Peyer's patch (tissue), 4 donors: ENCODE results near the gene GGT7. TPM values are rescaled to one million over a fixed set of nuclear protein-coding genes. Genes with fewer than 3 reads are reported as not detected.

ENCODE experiments used
- DNase-seq, 3 donors: peaks; one replicate each; pipeline ENCODE4 v3.0.0-alpha.2; 2017 to 2019
- H3K27ac ChIP-seq, 4 donors: fragments of 200-600 bp; sonication (generic); one replicate each; pipeline ENCODE4 v1.5.1; 2016 to 2019
- H3K27me3 ChIP-seq, 2 donors: fragments of 200-600 bp; sonication (generic); one replicate each; pipeline ENCODE4 v1.5.1; 2019
- H3K36me3 ChIP-seq, 3 donors: fragments of 200-600 bp; sonication (generic); one replicate each; pipeline ENCODE4 v1.5.1; 2016 to 2019
- H3K4me1 ChIP-seq, 4 donors: fragments of 200-600 bp; sonication (generic); one replicate each; pipeline ENCODE4 v1.5.1; 2016 to 2019
- H3K4me3 ChIP-seq, 4 donors: fragments of 200-600 bp; sonication (generic); 1 replicate in 3 of 4; 2 replicates in 1 of 4; pipeline ENCODE4 v1.5.1; 2016 to 2019; ENCODE audit warnings: mild to moderate bottlenecking in 1 of 4
- H3K9me3 ChIP-seq, 4 donors: fragments of 200-600 bp; sonication (generic); one replicate each; pipeline ENCODE4 v1.5.1; 2016 to 2019; ENCODE audit warnings: mild to moderate bottlenecking in 1 of 4
- CTCF ChIP-seq, 6 experiments: fragments of 450-650 bp in 4 of 6; fragments of 200-600 bp in 2 of 6; sonication (generic) in 1 of 6; IDR thresholded peaks; one replicate each; pipeline ENCODE4 v1.5.1; 2017 to 2019; ENCODE audit warnings: antibody characterized with exemption in 6 of 6, mild to moderate bottlenecking in 3 of 6, moderate library complexity in 1 of 6
- POLR2A ChIP-seq, 2 donors: fragments of 450-650 bp; IDR thresholded peaks; one replicate each; pipeline ENCODE4 v1.5.1; 2017; ENCODE audit warnings: antibody characterized with exemption in 2 of 2, mild to moderate bottlenecking in 2 of 2, moderate library complexity in 2 of 2
- total RNA-seq, 4 donors: library from RNA; depleted of rRNA; stranded (reverse); fragments of >200 nt; gene quantifications; one replicate each; pipeline ENCODE4 v1.1.0, GENCODE V29; 2016

The GGT7 gene
- total RNA-seq, 4 donors from 2014 or later: 22.3 to 40.6 (median 31.8) TPM

- no peaks in the 10 kb centered on the region for H3K9me3 ChIP-seq
- H3K4me1 ChIP-seq: peaks cover 0 to 42% (median 6%) of the 10 kb centered on the region in 4 donors
- H3K27me3 ChIP-seq: no peaks in the 10 kb centered on the region
- peak; percentile 56 to 90 (median 63) for DNase-seq
- H3K4me3 ChIP-seq: no peak overlapping the region
- TF ChIP-seq CTCF (IDR thresholded peaks at IDR 0.05): peak; percentile 21 to 98 (median 80)
- peak in 1 of 2 donors; percentile 20 for TF ChIP-seq POLR2A (IDR thresholded peaks at IDR 0.05)
- H3K36me3 ChIP-seq: no peaks in the 10 kb centered on the region
- peak overlapping the region in 3 of 4 donors; percentile 79 to 98 (median 93) for H3K27ac ChIP-seq
Measured at GRCh38 chr20:34874094-34874654, 1.5 kb upstream of the GGT7 start.

- Histone ChIP-seq H3K4me1 (peaks cover 0 to 42% (median 6%) of the 10 kb centered on the region in 4 donors), H3K27me3 (no peaks in the 10 kb centered on the region), H3K27ac (no peak overlapping the region), H3K9me3 (no peaks in the 10 kb centered on the region), H3K36me3 (no peaks in the 10 kb centered on the region), H3K4me3 (peak overlapping the region in 1 of 4 donors; percentile 85)
- no peak for TF ChIP-seq POLR2A (IDR thresholded peaks at IDR 0.05)
- no peak for TF ChIP-seq CTCF (IDR thresholded peaks at IDR 0.05)
- DNase-seq: no peak
Measured at GRCh38 chr20:34873583-34874093, 982 bp upstream of the GGT7 start.

GRCh38 chr20:34871966-34872621 is 562 bp downstream of the GGT7 start:
- TF ChIP-seq CTCF (IDR thresholded peaks at IDR 0.05): no peak
- no peak for TF ChIP-seq POLR2A (IDR thresholded peaks at IDR 0.05)
- no peaks in the 10 kb centered on the region for H3K27me3 ChIP-seq
- DNase-seq: no peak
- no peaks in the 10 kb centered on the region for H3K9me3 ChIP-seq
- H3K4me3 ChIP-seq: peak overlapping the region; percentile 63 to 85 (median 66)
- H3K4me1 ChIP-seq: peaks cover 0 to 30% (median 6%) of the 10 kb centered on the region in 4 donors
- no peaks in the 10 kb centered on the region for H3K36me3 ChIP-seq
- peak overlapping the region; percentile 50 to 69 (median 56) for H3K27ac ChIP-seq

GRCh38 chr20:34871320-34871926 is 1.2 kb downstream of the GGT7 start:
- H3K4me3 ChIP-seq: peak overlapping the region in 3 of 4 donors; percentile 64 to 85 (median 68)
- no peaks in the 10 kb centered on the region for H3K27me3 ChIP-seq
- H3K4me1 ChIP-seq: peaks cover 0 to 30% (median 6%) of the 10 kb centered on the region in 4 donors
- no peaks in the 10 kb centered on the region for H3K36me3 ChIP-seq
- no peaks in the 10 kb centered on the region for H3K9me3 ChIP-seq
- TF ChIP-seq POLR2A (IDR thresholded peaks at IDR 0.05): no peak
- TF ChIP-seq CTCF (IDR thresholded peaks at IDR 0.05): no peak
- DNase-seq: no peak
- H3K27ac ChIP-seq: peak overlapping the region in 1 of 4 donors; percentile 58

GRCh38 chr20:34864216-34864615 is 8.4 kb downstream of the GGT7 start:
- no peak for TF ChIP-seq POLR2A (IDR thresholded peaks at IDR 0.05)
- TF ChIP-seq CTCF (IDR thresholded peaks at IDR 0.05): no peak
- H3K4me3 ChIP-seq: no peak overlapping the region
- DNase-seq: no peak
- H3K4me1 ChIP-seq: no peaks in the 10 kb centered on the region
- no peaks in the 10 kb centered on the region for H3K9me3 ChIP-seq
- no peak overlapping the region for H3K27ac ChIP-seq
- H3K36me3 ChIP-seq: peaks cover 0 to 11% (median 0%) of the 10 kb centered on the region in 3 donors
- no peaks in the 10 kb centered on the region for H3K27me3 ChIP-seq
